ENCODE data around the gene SPI1. TPM values are rescaled to one million over a fixed set of nuclear protein-coding genes. Genes with fewer than 3 reads are reported as not detected.

The SPI1 gene
- total RNA-seq, 2 donors from 2014 or later = 7.5 to 10.9 TPM

- H3K36me3 ChIP-seq (replicated peaks in 1 of 2; ENCODE audit: insufficient read depth in 1 of 2, low read depth in 2 of 2) = peaks cover 16 to 20% of the 10 kb centered on the region in 2 donors
Measured at GRCh38 chr11:47415949-47416472, 37.7 kb upstream of the SPI1 start.

GRCh38 chr11:47415091-47415854 is 36.9 kb upstream of the SPI1 start:
- no peak for DNase-seq
- Histone ChIP-seq H3K9me3 (no peaks in the 10 kb centered on the region), H3K27me3 (no peaks in the 10 kb centered on the region), H3K27ac (peak overlapping the region; percentile 65 to 89 (median 79)), H3K36me3 (replicated peaks in 1 of 2; ENCODE audit: insufficient read depth in 1 of 2, low read depth in 2 of 2) (peaks cover 12 to 15% of the 10 kb centered on the region in 2 donors), H3K4me3 (no peak overlapping the region), H3K4me1 (peaks cover 14% of the 10 kb centered on the region)
- ATAC-seq = no peak
- intact Hi-C loops (cut with DNase I) = no loop called here
- no peak for TF ChIP-seq POLR2A (IDR thresholded peaks at IDR 0.05)
- TF ChIP-seq CTCF (IDR thresholded peaks at IDR 0.05) = no peak
- 84 to 94% methylated on average over 19 to 29 of the region's 31 CpGs for WGBS, 2 donors

More at GRCh38 chr11:47415949-47416472, 37.7 kb upstream of the SPI1 start:
- ATAC-seq (peak; percentile 83), DNase-seq (peak; percentile 73 to 83 (median 80))
- H3K4me3 ChIP-seq = no peak overlapping the region
- H3K4me1 ChIP-seq = peaks cover 14% of the 10 kb centered on the region
- intact Hi-C loops (cut with DNase I) = no loop called here
- H3K9me3 ChIP-seq = no peaks in the 10 kb centered on the region
- TF ChIP-seq CTCF (IDR thresholded peaks at IDR 0.05) = no peak
- peak in 1 of 3 donors; percentile 26 for TF ChIP-seq POLR2A (IDR thresholded peaks at IDR 0.05)
- 26 to 36% methylated on average over 11 to 13 of the region's 13 CpGs for WGBS, 2 donors
- no peaks in the 10 kb centered on the region for H3K27me3 ChIP-seq
- H3K27ac ChIP-seq = peak overlapping the region; percentile 65 to 89 (median 79)

GRCh38 chr11:47414685-47415070 is 36.3 kb upstream of the SPI1 start:
- H3K36me3 ChIP-seq (replicated peaks in 1 of 2; ENCODE audit: insufficient read depth in 1 of 2, low read depth in 2 of 2) = peaks cover 7 to 9% of the 10 kb centered on the region in 2 donors
- ATAC-seq (no peak), DNase-seq (no peak)
- peaks cover 20% of the 10 kb centered on the region for H3K4me1 ChIP-seq
- H3K9me3 ChIP-seq = no peaks in the 10 kb centered on the region
- TF ChIP-seq POLR2A (IDR thresholded peaks at IDR 0.05) (no peak), CTCF (IDR thresholded peaks at IDR 0.05) (no peak)
- intact Hi-C loops (cut with DNase I) = no loop called here
- no peak overlapping the region for H3K4me3 ChIP-seq
- 95% methylated on average over 16 of the region's 19 CpGs; no CpG with 5 or more reads in 1 of the 2 donors for WGBS, 2 donors
- H3K27me3 ChIP-seq = no peaks in the 10 kb centered on the region
- H3K27ac ChIP-seq = peak overlapping the region in 1 of 4 donors; percentile 15

GRCh38 chr11:47413908-47414684 is 35.7 kb upstream of the SPI1 start:
- Histone ChIP-seq H3K9me3 (no peaks in the 10 kb centered on the region), H3K27me3 (no peaks in the 10 kb centered on the region), H3K4me1 (peaks cover 26% of the 10 kb centered on the region), H3K36me3 (replicated peaks in 1 of 2; ENCODE audit: insufficient read depth in 1 of 2, low read depth in 2 of 2) (peaks cover 5 to 9% of the 10 kb centered on the region in 2 donors), H3K4me3 (no peak overlapping the region), H3K27ac (peak overlapping the region in 2 of 4 donors; percentile 11 to 15)
- no peak for ATAC-seq
- WGBS, 2 donors = 85 to 88% methylated on average over 16 of the region's 16 CpGs
- peak in 1 of 4 donors; percentile 60 for DNase-seq
- no peak for TF ChIP-seq CTCF (IDR thresholded peaks at IDR 0.05)
- no peak for TF ChIP-seq POLR2A (IDR thresholded peaks at IDR 0.05)
- intact Hi-C loops (cut with DNase I) = no loop called here

Data from body of pancreas (tissue), 4 donors.